ENCODE measurements around the gene GPX1. TPM values are rescaled to one million over a fixed set of nuclear protein-coding genes. Genes with fewer than 3 reads are reported as not detected.

The GPX1 gene
- total and polyA plus RNA-seq, 2 of the 8 experiments (the other 6 are each of a cell fraction or from before 2014, with no cell fraction given), result 250 to 757 TPM

DNA sequence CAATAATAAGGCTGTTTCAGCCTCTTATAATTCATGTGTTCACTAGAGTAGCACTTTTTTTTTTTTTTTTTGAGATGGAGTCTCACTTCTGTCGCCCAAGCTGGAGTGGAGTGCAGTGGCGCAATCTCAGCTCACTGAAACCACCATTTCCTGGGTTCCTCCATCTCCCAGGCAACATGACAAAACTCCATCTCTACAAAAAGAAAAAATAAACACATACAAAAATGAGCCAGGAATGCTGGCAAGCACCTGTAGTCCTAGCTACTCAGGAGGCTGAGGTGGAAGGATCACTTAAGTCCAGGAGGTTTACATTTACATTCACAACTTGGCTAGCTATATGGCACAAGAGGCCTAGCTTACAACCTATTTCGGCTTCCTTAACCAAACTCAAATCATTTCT, 25.1 kb downstream of the GPX1 start:
- H3K27me3 ChIP-seq (replicated peaks in 1 of 4; ENCODE audit: control insufficient read depth in 3 of 4, extremely low read depth in 1 of 4, insufficient read depth in 3 of 4, low read length in 3 of 4), result no peaks in the 10 kb centered on the region
- ChIA-PET POLR2A (ENCODE audit: partially characterized antibody) (interaction anchor here (0.6 to 1.4 kb wide), 3 partner anchors 19 to 242 kb away, joined by 3 to 4 read pairs (median 4); partner anchors contain the start of gene AMT), CTCF (ENCODE audit: partially characterized antibody) (interaction anchor here (0.6 to 1.2 kb wide), 2 partner anchors 8 to 206 kb away, joined by 3 to 4 read pairs; no protein-coding TSS in a partner anchor)
- no peak overlapping the region for H4K91ac ChIP-seq (replicated peaks; ENCODE audit: insufficient read length, low read length)
- no peak overlapping the region for H3K27ac ChIP-seq (ENCODE audit: low read depth, low read length)
- peaks cover 0 to 1% of the 10 kb centered on the region in 2 experiments; a peak in 1 of 4 replicates for H3K79me2 ChIP-seq (ENCODE audit: control insufficient read depth in 1 of 2, insufficient read depth in 2 of 2, low read length in 2 of 2)
- H3K36me3 ChIP-seq (ENCODE audit: control insufficient read depth in 2 of 4, insufficient read depth in 4 of 4, low read length in 3 of 4), result peaks cover 0 to 22% (median 7%) of the 10 kb centered on the region in 4 experiments; a peak in 6 of 8 replicates
- 98% methylated on average over 3 of the region's 3 CpGs; no CpG with 5 or more reads in 1 of the 2 experiments for WGBS, 2 experiments (ENCODE audit: extremely low coverage in 1 of 2, insufficient coverage in 1 of 2, insufficient read length in 1 of 2, insufficient replicate concordance in 2 of 2, low coverage in 1 of 2, low lambda C conversion rate in 2 of 2, missing lambda C conversion rate in 1 of 2)
- no peaks in the 10 kb centered on the region for H3K79me1 ChIP-seq (ENCODE audit: low read depth, low read length)
- no peak overlapping the region for H3K4me2 ChIP-seq (ENCODE audit: insufficient read depth in 1 of 2, low read depth in 2 of 2, low read length in 2 of 2)
- H3K4me3 ChIP-seq (ENCODE audit: extremely low read depth in 1 of 4, insufficient read depth in 2 of 4, low read depth in 3 of 4, low read length in 4 of 4), result no peak overlapping the region
- H2BK120ac ChIP-seq (replicated peaks; ENCODE audit: low read depth, low read length), result no peak overlapping the region
- H3K18ac ChIP-seq (ENCODE audit: extremely low read depth, low read length), result no peak overlapping the region
- no peak overlapping the region for H2BK12ac ChIP-seq (ENCODE audit: low read depth, low read length)
- H3K14ac ChIP-seq (ENCODE audit: insufficient read length), result no peak overlapping the region
- FAIRE-seq, result no peak
- H3K23ac ChIP-seq (ENCODE audit: insufficient read length), result no peak overlapping the region
- no peaks in the 10 kb centered on the region for H3K23me2 ChIP-seq (ENCODE audit: low read depth, low read length)
- H3K9ac ChIP-seq (replicated peaks in 1 of 4; ENCODE audit: extremely low read depth in 1 of 4, low read depth in 3 of 4, low read length in 3 of 4), result no peak overlapping the region
- no peaks in the 10 kb centered on the region for H3K4me1 ChIP-seq (replicated peaks in 1 of 4; ENCODE audit: control insufficient read depth in 3 of 4, insufficient read depth in 4 of 4, low read length in 3 of 4)
- no peaks in the 10 kb centered on the region for H4K20me1 ChIP-seq (replicated peaks in 1 of 2; ENCODE audit: control insufficient read depth in 1 of 2, insufficient read depth in 2 of 2, low read length in 2 of 2)
- no peaks in the 10 kb centered on the region for H3K9me3 ChIP-seq (ENCODE audit: insufficient read depth in 2 of 2, low read depth in 1 of 2, low read length in 1 of 2)
- H2BK5ac ChIP-seq (ENCODE audit: low read depth, low read length), result no peak overlapping the region
- H3K56ac ChIP-seq (replicated peaks; ENCODE audit: insufficient read length, low read depth, low read length), result no peak overlapping the region
- H2AFZ ChIP-seq (ENCODE audit: low read length), result no peak overlapping the region
- H4K5ac ChIP-seq (ENCODE audit: insufficient read length, low read depth, low read length), result no peak overlapping the region
- no peak overlapping the region for H4K8ac ChIP-seq (ENCODE audit: extremely low read depth, insufficient read depth, low read length)
- H2AK5ac ChIP-seq (ENCODE audit: low read depth, low read length), result no peak overlapping the region
- no peak overlapping the region for H3K4ac ChIP-seq (replicated peaks; ENCODE audit: insufficient read length, low read depth, low read length)
- H2BK15ac ChIP-seq (ENCODE audit: low read length), result no peak overlapping the region
- no peak overlapping the region for H2BK20ac ChIP-seq (ENCODE audit: low read length)
- no peak for DNase-seq (ENCODE audit: low read depth in 1 of 2, low spot score in 2 of 2)
- TF ChIP-seq BRCA1 (IDR thresholded peaks at IDR 0.05; ENCODE audit: low read depth, low read length), result no peak
- TF ChIP-seq BCL11A (IDR thresholded peaks at IDR 0.05; ENCODE audit: low read depth in 2 of 2, low read length in 2 of 2), result no peak
- no peak for TF ChIP-seq RXRA (IDR thresholded peaks at IDR 0.05; ENCODE audit: insufficient read depth, low read depth, low read length)
- TF ChIP-seq JUND (IDR thresholded peaks at IDR 0.05; ENCODE audit: low read length), result no peak
- no peak for TF ChIP-seq TAF1 (IDR thresholded peaks at IDR 0.05; ENCODE audit: low read depth, low read length)
- TF ChIP-seq SIN3A (conservative IDR thresholded peaks at IDR 0.05 in 1 of 2, IDR thresholded peaks at IDR 0.05 in 1 of 2; ENCODE audit: low read depth in 1 of 2, low read length in 2 of 2), result no peak
- TF ChIP-seq EGR1 (IDR thresholded peaks at IDR 0.05; ENCODE audit: borderline replicate concordance, low read depth, low read length), result no peak
- no peak for TF ChIP-seq CBX8 (IDR thresholded peaks at IDR 0.05; ENCODE audit: borderline replicate concordance, low read depth, low read length)
- no peak for TF ChIP-seq RAD21 (IDR thresholded peaks at IDR 0.05 in 1 of 2, conservative IDR thresholded peaks at IDR 0.05 in 1 of 2; ENCODE audit: low read depth in 2 of 2, low read length in 2 of 2)
- no peak for TF ChIP-seq GABPA (IDR thresholded peaks at IDR 0.05; ENCODE audit: borderline replicate concordance, insufficient read depth, low read length)
- TF ChIP-seq POLR2AphosphoS5 (IDR thresholded peaks at IDR 0.05; ENCODE audit: low read depth, low read length), result no peak
- no peak for TF ChIP-seq RBBP5 (IDR thresholded peaks at IDR 0.05; ENCODE audit: borderline replicate concordance, low read depth, low read length)
- no peak for TF ChIP-seq SIRT6 (IDR thresholded peaks at IDR 0.05; ENCODE audit: low read length)
- TF ChIP-seq SP1 (IDR thresholded peaks at IDR 0.05; ENCODE audit: low read depth, low read length), result no peak
